ENCODE measurements around the gene GGA2.
"Not testable (repeated sequence)": the region's sequence is repeated elsewhere in the genome, so short reads cannot be mapped to it uniquely, and the experiment has no call there.

GGA2 gene

DNA sequence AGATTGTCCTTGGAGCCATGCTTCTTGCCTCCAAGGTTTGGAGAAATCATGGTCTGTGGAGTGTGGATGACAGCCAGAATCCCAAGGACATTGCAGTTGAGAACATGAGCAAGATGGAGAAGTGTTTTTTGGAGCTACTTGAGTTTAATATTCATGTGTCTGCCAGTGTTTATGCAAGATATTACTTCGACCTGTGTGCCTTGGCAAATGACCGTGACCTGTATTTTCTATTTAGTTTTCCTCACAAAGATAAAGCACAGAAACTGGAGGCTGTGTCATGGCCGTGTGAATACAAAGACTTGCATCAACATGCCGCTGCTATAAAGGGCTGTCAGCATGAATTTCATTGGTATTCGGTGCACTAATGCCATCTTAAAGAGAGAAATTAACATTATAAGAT is 9.0 kb downstream of the GGA2 start:
- no peak for DNase-seq

GRCh38 chr16:23500862-23501225 is 9.4 kb downstream of the GGA2 start:
- DNase-seq = peak; percentile 35

DNA sequence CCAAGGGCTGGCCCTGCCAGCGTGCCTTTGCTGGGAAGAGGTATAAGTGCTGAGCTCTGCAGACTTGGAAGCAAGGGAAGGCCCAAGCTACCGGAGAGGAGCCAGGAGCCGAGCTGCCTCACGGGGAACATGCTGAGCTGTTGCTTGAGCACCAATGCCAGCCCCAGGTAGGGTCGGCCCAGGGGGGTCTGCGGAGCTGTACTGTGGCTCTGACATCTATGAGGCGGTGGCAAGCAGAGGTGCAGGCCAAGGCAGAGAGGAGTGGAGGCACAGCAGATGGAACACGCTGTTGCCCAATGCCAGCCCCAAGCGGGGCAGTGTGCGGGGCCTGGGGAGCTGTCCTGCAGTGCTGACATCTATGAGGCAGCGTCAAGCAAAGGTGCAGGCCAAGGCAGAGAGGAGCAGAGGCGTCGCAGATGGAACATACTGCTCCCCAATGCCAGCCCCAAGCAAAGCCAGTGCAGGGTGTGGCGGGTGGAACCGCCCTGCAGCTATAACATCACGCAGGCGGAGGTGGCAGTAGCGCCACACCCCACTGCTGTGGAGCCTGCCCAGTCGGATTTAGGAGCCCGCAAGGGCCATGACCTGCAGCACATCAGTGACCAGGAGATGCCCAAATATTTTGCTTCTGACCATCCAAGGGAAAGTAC is 10.0 kb downstream of the GGA2 start:
- DNase-seq = no peak

DNA sequence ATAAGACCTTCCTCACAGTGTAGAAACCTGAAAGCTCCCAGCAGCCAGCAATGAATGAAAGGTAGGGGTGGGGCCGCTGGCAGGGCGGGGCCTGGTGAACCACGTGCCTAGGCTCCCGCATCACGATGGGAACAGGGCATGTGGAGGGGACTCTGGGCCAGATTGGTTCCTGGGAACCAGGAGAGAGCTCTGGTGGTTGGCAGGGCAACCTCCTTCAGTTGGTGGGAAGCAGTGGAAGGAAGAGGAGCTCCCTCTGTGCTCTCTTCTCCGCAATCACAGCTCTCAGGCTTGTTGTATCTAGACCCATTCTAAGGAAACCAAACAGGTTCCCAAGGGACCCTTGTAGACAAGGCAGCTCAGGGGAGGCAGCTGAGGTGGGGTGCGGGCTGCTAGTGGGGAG is 10.5 kb downstream of the GGA2 start:
- DNase-seq = no peak

GRCh38 chr16:23498863-23499262 is 11.4 kb downstream of the GGA2 start:
- DNase-seq = no peak

- no peak for DNase-seq
Observed at GRCh38 chr16:23497543-23497868, 12.8 kb downstream of the GGA2 start.

GRCh38 chr16:23496821-23497542 is 13.3 kb downstream of the GGA2 start:
- DNase-seq = no peak

DNA sequence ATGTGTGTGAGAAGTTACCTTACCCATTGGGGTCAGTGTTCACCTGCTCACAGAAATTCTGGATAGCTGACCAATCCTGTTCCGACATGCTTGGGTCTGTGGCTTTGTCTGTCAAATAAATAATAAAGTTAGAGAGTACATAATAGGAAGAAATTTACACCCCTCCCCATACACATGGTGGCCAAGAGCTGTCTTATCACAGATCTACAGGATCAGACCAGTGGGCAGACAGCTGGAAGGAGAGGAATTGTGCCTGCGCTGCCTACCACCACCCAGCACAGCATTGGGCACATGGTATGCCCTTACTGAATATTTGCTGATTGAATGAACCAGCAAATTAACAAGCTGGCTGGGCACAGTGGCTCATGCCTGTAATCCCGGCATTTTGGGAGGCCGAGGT is 14.6 kb downstream of the GGA2 start:
- no peak for DNase-seq

GRCh38 chr16:23494188-23494587 is 16.1 kb downstream of the GGA2 start:
- no peak for DNase-seq

DNA sequence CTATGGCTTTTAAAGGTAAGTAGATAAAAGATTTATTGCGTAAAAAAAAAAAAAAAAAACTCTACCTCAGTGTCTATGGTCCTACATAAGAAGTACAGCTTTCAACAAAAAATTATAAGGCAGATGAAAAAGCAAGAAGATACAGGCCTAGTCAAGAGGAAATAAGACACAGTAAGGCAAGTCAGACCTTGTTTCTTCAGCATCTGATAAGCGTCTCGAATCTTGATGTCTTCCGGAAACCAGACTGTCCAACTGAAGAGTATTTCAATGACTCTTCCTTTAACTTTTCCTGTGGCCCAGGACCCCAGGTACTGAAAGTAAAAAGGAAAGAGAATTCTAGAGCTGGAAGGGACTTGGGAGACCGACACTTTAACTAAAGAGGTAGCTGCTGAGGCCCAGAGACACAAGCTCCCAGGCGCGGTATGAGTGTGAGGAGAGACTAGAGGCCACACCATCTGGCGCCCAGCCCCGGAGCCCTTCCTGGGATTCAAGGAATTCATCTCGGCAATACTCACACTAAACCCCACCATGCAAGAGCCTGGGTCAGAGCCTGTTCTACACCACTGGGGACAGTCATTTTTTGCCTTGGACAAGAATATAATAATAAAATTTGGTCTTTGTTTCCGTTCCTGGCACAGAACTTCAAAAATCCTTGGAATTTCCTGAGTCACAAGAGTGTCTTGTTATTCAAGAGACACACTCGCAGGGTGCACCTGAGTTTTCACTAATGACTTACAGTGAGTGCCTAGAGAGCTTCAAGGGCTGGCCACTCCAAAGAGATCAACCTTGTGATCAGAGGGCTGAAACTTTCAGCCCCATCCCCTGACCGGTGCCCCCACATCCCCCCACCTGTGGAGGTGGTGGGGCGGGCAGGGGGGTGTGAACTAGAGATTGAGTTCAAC is 18.6 kb downstream of the GGA2 start:
- DNase-seq = no peak

GRCh38 chr16:23486480-23486879 is 23.8 kb downstream of the GGA2 start:
- no peak for DNase-seq

- no peak for DNase-seq
Observed at GRCh38 chr16:23485841-23486240, 24.5 kb downstream of the GGA2 start.

DNA sequence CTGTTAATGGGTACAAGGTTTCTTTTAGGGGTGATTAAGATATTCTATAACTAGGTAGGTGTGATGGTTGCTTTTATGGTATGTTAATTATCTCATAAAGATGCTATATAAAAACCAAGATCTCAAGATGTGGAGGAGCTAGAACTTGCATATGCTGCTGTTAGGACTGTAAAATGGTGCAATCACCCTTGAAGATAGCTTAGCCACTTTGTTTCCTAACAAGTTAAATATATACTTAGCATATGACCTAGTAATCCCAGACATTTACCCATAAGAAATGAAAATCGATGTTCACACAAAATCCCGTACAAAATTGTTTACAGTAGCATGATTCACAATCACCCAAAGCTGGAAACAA is 25.1 kb downstream of the GGA2 start:
- no peak for DNase-seq

GRCh38 chr16:23484510-23485256 is 25.6 kb downstream of the GGA2 start:
- no peak for DNase-seq

- DNase-seq = not testable (repeated sequence)
Observed at GRCh38 chr16:23483492-23483891, 26.8 kb downstream of the GGA2 start.

DNA sequence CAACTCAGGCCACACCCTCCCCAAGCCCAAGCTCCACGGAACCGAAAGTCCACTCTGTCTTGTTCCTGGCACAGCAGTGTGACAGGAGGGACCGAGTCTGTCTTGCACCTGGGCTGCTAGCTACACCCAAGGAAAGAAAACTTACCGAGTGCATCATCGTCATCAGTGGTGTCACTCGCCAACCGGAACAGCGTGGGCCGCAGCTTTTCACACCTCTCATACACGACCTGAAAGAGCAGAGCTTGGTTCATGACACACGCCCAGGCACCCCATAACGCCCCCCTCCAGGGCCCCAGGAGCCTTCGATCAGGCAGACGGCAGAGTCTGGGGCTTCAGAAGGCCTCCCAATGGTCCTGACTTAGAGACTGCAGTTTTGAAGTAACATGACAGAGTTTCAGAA is 27.5 kb downstream of the GGA2 start:
- no peak for DNase-seq

DNA sequence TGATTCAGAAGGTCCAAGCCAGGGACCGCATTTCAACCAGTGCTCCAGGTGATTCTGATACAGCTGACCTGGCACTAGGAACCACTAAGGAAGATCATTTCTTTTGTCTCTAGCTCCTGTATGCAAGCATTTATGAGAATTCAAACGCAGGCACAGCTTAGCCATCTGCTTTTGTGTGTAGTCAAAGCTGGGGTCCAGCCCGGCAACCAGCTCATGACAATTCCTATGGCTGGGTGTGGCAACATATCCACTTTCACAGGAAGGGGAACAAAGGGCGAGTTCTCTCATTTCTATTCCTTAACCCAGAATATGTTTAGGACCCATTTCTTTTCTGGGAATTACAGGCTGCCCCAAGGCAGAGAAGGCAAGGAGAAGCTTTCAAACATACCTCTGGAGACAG is 30.0 kb downstream of the GGA2 start:
- DNase-seq = no peak

DNA sequence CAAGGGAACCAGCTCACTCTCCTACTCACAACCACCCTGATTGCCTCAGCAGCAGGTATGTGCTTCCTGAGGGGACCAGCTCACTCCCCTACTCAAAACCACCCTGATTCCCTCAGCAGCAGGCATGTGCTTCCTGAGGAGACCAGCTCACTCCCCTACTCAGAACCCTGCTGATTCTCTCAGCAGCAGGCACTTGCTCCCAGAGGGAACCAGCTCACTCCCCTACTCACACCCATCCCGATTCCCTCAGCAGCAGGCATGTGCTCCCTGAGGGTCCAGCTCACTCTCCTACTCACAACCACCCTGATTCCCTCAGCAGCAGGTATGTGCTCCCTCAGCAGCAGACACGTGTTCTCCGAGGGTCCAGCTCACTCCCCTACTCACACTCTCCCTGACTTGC is 31.2 kb downstream of the GGA2 start:
- no peak for DNase-seq

GRCh38 chr16:23478566-23478965 is 31.7 kb downstream of the GGA2 start:
- DNase-seq = no peak

GRCh38 chr16:23476289-23476688 is 34.0 kb downstream of the GGA2 start:
- no peak for DNase-seq

DNA sequence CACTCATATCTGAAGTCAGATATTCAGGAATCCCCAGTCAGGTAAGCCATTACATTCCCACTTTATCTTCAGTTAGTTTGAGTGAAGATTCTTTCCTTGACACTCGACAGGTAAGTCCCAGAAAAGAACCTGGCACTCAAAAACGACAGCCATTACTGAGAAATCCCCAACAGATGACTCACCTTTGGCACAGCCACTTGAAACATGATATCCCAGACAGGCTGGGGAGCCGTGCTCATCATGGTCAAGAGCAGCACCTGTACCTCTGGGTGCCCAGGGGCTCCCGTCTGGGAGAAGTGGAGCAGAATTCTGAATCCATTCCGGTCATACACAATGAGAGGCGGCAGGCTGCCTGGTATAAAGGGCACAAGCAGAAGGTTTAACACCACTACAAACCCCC is 40.5 kb downstream of the GGA2 start:
- DNase-seq = no peak

- DNase-seq = no peak
Observed at GRCh38 chr16:23466162-23466885, 44.0 kb downstream of the GGA2 start.

DNA sequence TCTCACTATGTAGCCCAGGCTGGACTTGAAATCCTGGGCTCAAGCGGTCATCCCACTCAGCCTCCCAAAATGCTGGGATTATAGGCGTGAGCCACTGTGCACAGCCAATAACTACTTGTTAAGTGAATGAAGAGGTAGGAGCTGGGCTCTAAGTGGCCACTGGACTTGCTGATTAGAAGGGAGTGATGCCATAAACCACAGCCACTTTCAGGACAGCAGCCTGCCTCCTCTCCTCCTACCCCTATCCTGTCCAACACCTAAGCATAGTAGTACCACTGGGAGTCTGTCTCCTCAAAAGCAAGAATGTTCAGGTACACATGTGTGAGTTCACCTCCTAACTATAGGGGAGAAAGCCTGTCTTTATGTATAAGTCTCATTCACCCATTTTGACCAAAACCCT is 45.1 kb downstream of the GGA2 start:
- no peak for DNase-seq
